Left forelimb (tissue), 1 donor: Measurements from ENCODE around the gene CD6.

Source experiments
- DNase-seq: peaks from one replicate; pipeline ENCODE4 v3.0.0-alpha.2; 2018; ENCODE audit warnings: low spot score

CD6 gene

GRCh38 chr11:60971520-60971919 lies at the start of gene CD6:
Gene CD6 (plus strand): TSS chr11:60971680. CDS start chr11:60971866, 186 bp downstream.
- DNase-seq: no peak

- DNase-seq: no peak
These were observed 49.6 kb upstream of the CD6 start for GRCh38 chr11:60921777-60922335.

- DNase-seq: no peak
These were observed 48.6 kb upstream of the CD6 start for GRCh38 chr11:60922906-60923305.

- DNase-seq: no peak
These were observed 48.2 kb upstream of the CD6 start for GRCh38 chr11:60923326-60923725.

GRCh38 chr11:60923800-60924109 lies 47.7 kb upstream of the CD6 start:
- DNase-seq: no peak

GRCh38 chr11:60924110-60924905 lies 47.2 kb upstream of the CD6 start, which contains the start of gene TMEM132A:
Gene TMEM132A (plus strand): TSS chr11:60924460. CDS start chr11:60924634, 174 bp downstream.
- peak; percentile 86 for DNase-seq

GRCh38 chr11:60924906-60925853 lies 46.3 kb upstream of the CD6 start:
- DNase-seq: no peak

GRCh38 chr11:60925868-60926267 lies 45.6 kb upstream of the CD6 start:
- DNase-seq: no peak

GRCh38 chr11:60926500-60926899 lies 45.0 kb upstream of the CD6 start:
- no peak for DNase-seq

- no peak for DNase-seq
These were observed 44.4 kb upstream of the CD6 start for GRCh38 chr11:60927061-60927592.

- DNase-seq: no peak
These were observed 43.9 kb upstream of the CD6 start for GRCh38 chr11:60927600-60927999.

GRCh38 chr11:60928563-60929001 lies 42.9 kb upstream of the CD6 start:
- no peak for DNase-seq

- no peak for DNase-seq
These were observed 41.7 kb upstream of the CD6 start for GRCh38 chr11:60929764-60930163.

GRCh38 chr11:60930394-60930793 lies 41.1 kb upstream of the CD6 start:
- DNase-seq: no peak

GRCh38 chr11:60931917-60932316 lies 39.6 kb upstream of the CD6 start:
- no peak for DNase-seq

- no peak for DNase-seq
These were observed 38.7 kb upstream of the CD6 start for GRCh38 chr11:60932605-60933356.

GRCh38 chr11:60933416-60934123 lies 37.9 kb upstream of the CD6 start:
- no peak for DNase-seq

GRCh38 chr11:60934124-60934789 lies 37.2 kb upstream of the CD6 start:
- DNase-seq: no peak

- DNase-seq: no peak
These were observed 36.5 kb upstream of the CD6 start for GRCh38 chr11:60934790-60935605.
